H1 (cell line): ENCODE results near the gene SRPX. TPM values are rescaled to one million over a fixed set of nuclear protein-coding genes. Genes with fewer than 3 reads are reported as not detected.

Experiments
- CTCF ChIA-PET: fragments of 300-600 bp; sonication (Branson Sonifier 250); formaldehyde crosslinking; loops from one replicate; lab custom pipeline; 2021; ENCODE audit not compliant: partially characterized antibody; lab: Charles Lee
- POLR2A ChIA-PET: fragments of 300-600 bp; sonication (Branson Sonifier 250); formaldehyde crosslinking; loops from one replicate; lab custom pipeline; 2021; ENCODE audit warnings: inconsistent platforms; ENCODE audit not compliant: partially characterized antibody; lab: Charles Lee
- DNase-seq, 2 experiments: peaks; one replicate each; pipeline versions ENCODE4 v3.0.0 to v3.0.0-alpha.2; 2010 to 2022; ENCODE audit warnings: low spot score in 2 of 2, low read depth in 1 of 2, mixed read lengths in 1 of 2
- FAIRE-seq: peaks from 2 replicates; lab custom pipeline; 2011; peaks lifted over from hg19 to GRCh38; lab: Jason Lieb, UNC
- H2AFZ ChIP-seq: 2 replicates; pipeline ENCODE4 v1.8.1; 2012; ENCODE audit warnings: low read length, inconsistent platforms
- H2AK5ac ChIP-seq: 2 replicates; pipeline ENCODE4 v1.6.1; 2013; ENCODE audit warnings: low read depth, low read length
- H2BK120ac ChIP-seq: replicated peaks from 2 replicates; pipeline ENCODE3; 2013; ENCODE audit warnings: low read depth, low read length, inconsistent platforms
- H2BK12ac ChIP-seq: 2 replicates; pipeline ENCODE4 v1.6.1; 2013; ENCODE audit warnings: low read depth, low read length
- H2BK15ac ChIP-seq: 2 replicates; pipeline ENCODE4 v1.6.1; 2013; ENCODE audit warnings: low read length
- H2BK20ac ChIP-seq: 2 replicates; pipeline ENCODE4 v1.6.1; 2013; ENCODE audit warnings: low read length
- H2BK5ac ChIP-seq: 2 replicates; pipeline ENCODE4 v1.6.1; 2013; ENCODE audit warnings: low read depth, low read length
- H3K14ac ChIP-seq: 2 replicates; pipeline ENCODE4 v1.6.1; 2013; ENCODE audit warnings: inconsistent platforms; ENCODE audit not compliant: insufficient read length
- H3K18ac ChIP-seq: 2 replicates; pipeline ENCODE4 v1.6.1; 2013; ENCODE audit warnings: low read length; ENCODE audit errors: extremely low read depth
- H3K23ac ChIP-seq: 2 replicates; pipeline ENCODE4 v1.6.1; 2013; ENCODE audit warnings: inconsistent platforms; ENCODE audit not compliant: insufficient read length
- H3K23me2 ChIP-seq: 2 replicates; pipeline ENCODE4 v1.6.1; 2013; ENCODE audit warnings: low read depth, low read length
- H3K27ac ChIP-seq: 2 replicates; pipeline ENCODE4 v1.6.1; 2011; ENCODE audit warnings: low read depth, low read length, inconsistent platforms
- H3K27me3 ChIP-seq, 4 experiments: replicated peaks in 1 of 4; 1 replicate in 1 of 4; 2 replicates in 3 of 4; pipeline versions ENCODE4 v1.6.1 to v1.8.1; 2011 to 2013; ENCODE audit warnings: low read length in 3 of 4, mild to moderate bottlenecking in 3 of 4, inconsistent platforms in 2 of 4, mixed read lengths in 2 of 4, moderate library complexity in 1 of 4; ENCODE audit not compliant: control insufficient read depth in 3 of 4, insufficient read depth in 3 of 4; ENCODE audit errors: extremely low read depth in 1 of 4
- H3K36me3 ChIP-seq, 4 experiments: 2 replicates each; pipeline versions ENCODE4 v1.6.1 to v1.8.1; 2011 to 2013; ENCODE audit warnings: mild to moderate bottlenecking in 4 of 4, low read length in 3 of 4, moderate library complexity in 2 of 4, control low read depth in 1 of 4, inconsistent platforms in 1 of 4; ENCODE audit not compliant: insufficient read depth in 4 of 4, control insufficient read depth in 2 of 4
- H3K4ac ChIP-seq: replicated peaks from 2 replicates; pipeline ENCODE3; 2013; ENCODE audit warnings: low read length, low read depth, mixed read lengths, inconsistent platforms; ENCODE audit not compliant: insufficient read length
- H3K4me1 ChIP-seq, 4 experiments: replicated peaks in 1 of 4; 1 replicate in 1 of 4; 2 replicates in 3 of 4; pipeline versions ENCODE4 v1.6.1 to v1.8.1; 2011 to 2013; ENCODE audit warnings: low read length in 3 of 4, inconsistent platforms in 2 of 4, mixed read lengths in 1 of 4; ENCODE audit not compliant: insufficient read depth in 4 of 4, control insufficient read depth in 3 of 4
- H3K4me2 ChIP-seq, 2 experiments: 2 replicates each; pipeline versions ENCODE4 v1.6.1 to v1.8.1; 2011 to 2013; ENCODE audit warnings: low read depth in 2 of 2, low read length in 2 of 2, control low read depth in 1 of 2, inconsistent platforms in 1 of 2, mild to moderate bottlenecking in 1 of 2; ENCODE audit not compliant: insufficient read depth in 1 of 2
- H3K4me3 ChIP-seq, 4 experiments: fragments of 200-600, 300-600 bp in 1 of 4; sonication (generic), shearing (Covaris generic), sonication (Bioruptor Twin) in 1 of 4; 2 replicates each; pipeline versions ENCODE4 v1.5.1 to v1.8.1; 2011 to 2016; ENCODE audit warnings: low read length in 4 of 4, low read depth in 3 of 4, control low read depth in 2 of 4, inconsistent platforms in 2 of 4, mild to moderate bottlenecking in 2 of 4, mixed read lengths in 1 of 4, moderate library complexity in 1 of 4; ENCODE audit not compliant: insufficient read depth in 2 of 4; ENCODE audit errors: extremely low read depth in 1 of 4
- H3K56ac ChIP-seq: replicated peaks from 2 replicates; pipeline ENCODE3; 2013; ENCODE audit warnings: low read depth, mild to moderate bottlenecking, mixed read lengths, low read length, inconsistent platforms; ENCODE audit not compliant: insufficient read length
- H3K79me1 ChIP-seq: 2 replicates; pipeline ENCODE4 v1.6.1; 2013; ENCODE audit warnings: low read depth, low read length, control low read depth
- H3K79me2 ChIP-seq, 2 experiments: 2 replicates each; pipeline versions ENCODE4 v1.6.1 to v1.8.1; 2012 to 2013; ENCODE audit warnings: low read length in 2 of 2, mild to moderate bottlenecking in 2 of 2, inconsistent platforms in 1 of 2; ENCODE audit not compliant: insufficient read depth in 2 of 2, control insufficient read depth in 1 of 2
- H3K9ac ChIP-seq, 4 experiments: replicated peaks in 1 of 4; 1 replicate in 1 of 4; 2 replicates in 3 of 4; pipeline versions ENCODE4 v1.6.1 to v1.8.1; 2011 to 2013; ENCODE audit warnings: low read depth in 3 of 4, low read length in 3 of 4, control low read depth in 2 of 4, mild to moderate bottlenecking in 2 of 4, moderate library complexity in 2 of 4, inconsistent platforms in 1 of 4; ENCODE audit errors: extremely low read depth in 1 of 4
- H3K9me3 ChIP-seq, 2 experiments: 2 replicates each; pipeline versions ENCODE4 v1.6.1 to v1.8.1; 2012 to 2013; ENCODE audit warnings: mild to moderate bottlenecking in 2 of 2, moderate library complexity in 2 of 2, control low read depth in 1 of 2, inconsistent platforms in 1 of 2, low read depth in 1 of 2, low read length in 1 of 2, mixed read lengths in 1 of 2; ENCODE audit not compliant: insufficient read depth in 2 of 2
- H4K20me1 ChIP-seq, 2 experiments: replicated peaks in 1 of 2; 2 replicates each; pipeline versions ENCODE3 to v1.8.1; 2011 to 2013; ENCODE audit warnings: inconsistent platforms in 2 of 2, low read length in 2 of 2, mild to moderate bottlenecking in 1 of 2; ENCODE audit not compliant: insufficient read depth in 2 of 2, control insufficient read depth in 1 of 2
- H4K5ac ChIP-seq: 2 replicates; pipeline ENCODE4 v1.6.1; 2013; ENCODE audit warnings: low read length, low read depth, mixed read lengths, inconsistent platforms; ENCODE audit not compliant: insufficient read length
- H4K8ac ChIP-seq: 2 replicates; pipeline ENCODE4 v1.8.0; 2013; ENCODE audit warnings: mild to moderate bottlenecking, moderate library complexity, low read length, inconsistent platforms; ENCODE audit not compliant: insufficient read depth; ENCODE audit errors: extremely low read depth
- H4K91ac ChIP-seq: replicated peaks from 2 replicates; pipeline ENCODE3; 2013; ENCODE audit warnings: low read length, mixed read lengths, inconsistent platforms; ENCODE audit not compliant: insufficient read length
- ATF3 ChIP-seq: IDR thresholded peaks from 2 replicates; pipeline ENCODE4 v1.6.1; 2011; ENCODE audit warnings: low read depth, mild to moderate bottlenecking, low read length; ENCODE audit not compliant: insufficient read depth
- BRCA1 ChIP-seq: IDR thresholded peaks from 2 replicates; pipeline ENCODE4 v1.6.1; 2012; ENCODE audit warnings: low read depth, low read length, improper control_type of control experiment
- CBX5 ChIP-seq: fragments of 300-800, 300-1000 bp; sonication (generic); IDR thresholded peaks from 2 replicates; pipeline ENCODE4 v1.7.1; 2016; ENCODE audit warnings: antibody characterized with exemption, low read length, low read depth
- E2F6 ChIP-seq: IDR thresholded peaks from 2 replicates; pipeline ENCODE4 v1.6.1; 2012; ENCODE audit warnings: inconsistent platforms
- GTF2F1 ChIP-seq: IDR thresholded peaks from 2 replicates; pipeline ENCODE4 v1.6.1; 2012; ENCODE audit warnings: low read depth, low read length, improper control_type of control experiment, borderline replicate concordance
- HDAC6 ChIP-seq: IDR thresholded peaks from one replicate; pipeline ENCODE4 v1.7.1; 2012; ENCODE audit warnings: low read depth, mild to moderate bottlenecking, inconsistent platforms, low read length, moderate library complexity
- KDM4A ChIP-seq: IDR thresholded peaks from one replicate; pipeline ENCODE4 v1.7.1; 2012; ENCODE audit warnings: low read depth, mild to moderate bottlenecking, moderate library complexity, low read length, inconsistent platforms; ENCODE audit not compliant: severe bottlenecking
- MAFK ChIP-seq: IDR thresholded peaks from 2 replicates; pipeline ENCODE4 v1.6.1; 2012; ENCODE audit warnings: low read depth, mild to moderate bottlenecking, improper control_type of control experiment, low read length
- POU5F1 ChIP-seq: IDR thresholded peaks from 2 replicates; pipeline ENCODE4 v1.6.1; 2011; ENCODE audit warnings: low read depth, mild to moderate bottlenecking, low read length, moderate library complexity
- SIN3A ChIP-seq, 2 experiments: IDR thresholded peaks in 1 of 2; conservative IDR thresholded peaks in 1 of 2; 2 replicates each; pipeline ENCODE4 v1.6.1; 2011 to 2012; ENCODE audit warnings: low read length in 2 of 2, improper control_type of control experiment in 1 of 2, low read depth in 1 of 2, mild to moderate bottlenecking in 1 of 2
- TAF1 ChIP-seq: IDR thresholded peaks from 2 replicates; pipeline ENCODE4 v1.6.1; 2011; ENCODE audit warnings: mild to moderate bottlenecking, low read depth, low read length
- ZNF274 ChIP-seq: IDR thresholded peaks from 2 replicates; pipeline ENCODE4 v1.7.0; 2012; ENCODE audit warnings: low read length, borderline replicate concordance; ENCODE audit errors: extremely low read depth
- polyA plus RNA-seq, 7 experiments: library from polyadenylated mRNA; depleted of rRNA in 3 of 7; stranded (reverse) in 5 of 7; unstranded in 2 of 7; fragments of >200 nt in 5 of 7; fragments of 200-250 nt in 2 of 7; gene quantifications; 1 replicate in 5 of 7; 2 replicates in 1 of 7; 4 replicates in 1 of 7; pipeline versions ENCODE4 v1.2.1 to v1.2.3, GENCODE V29; 2011 to 2013; ENCODE audit warnings: missing spikeins in 2 of 7, mixed read lengths in 2 of 7
- total RNA-seq: library from RNA; stranded (reverse); fragmentation: NEBNext Ultra II Directional; extraction: Animal tissue kit (Norgen Biotek cat#: 25700); gene quantifications from 2 replicates; pipeline ENCODE4 v1.2.1, GENCODE V29; 2021
- TF ChIP-seq, protein P1 (sequence below): IDR thresholded peaks from 2 replicates; pipeline ENCODE4 v1.6.1; 2012; ENCODE audit warnings: low read length, inconsistent platforms

SRPX gene
- total and polyA plus RNA-seq, 2 of the 8 experiments (the other 6 are each of a cell fraction or from before 2014, with no cell fraction given): 7.6 to 10.4 TPM

- no peaks in the 10 kb centered on the region for H3K9me3 ChIP-seq
- no peaks in the 10 kb centered on the region for H3K36me3 ChIP-seq
- H3K27ac ChIP-seq: no peak overlapping the region
- ChIA-PET CTCF (no interaction called here), POLR2A (no interaction called here)
- H4K8ac ChIP-seq: no peak overlapping the region
- no peak overlapping the region for H3K56ac ChIP-seq
- no peaks in the 10 kb centered on the region for H3K79me2 ChIP-seq
- H2BK20ac ChIP-seq: no peak overlapping the region
- no peak overlapping the region for H3K4me2 ChIP-seq
- H3K9ac ChIP-seq: no peak overlapping the region
- FAIRE-seq (no peak), DNase-seq (no peak)
- no peak overlapping the region for H2BK120ac ChIP-seq
- no peak overlapping the region for H2BK5ac ChIP-seq
- H4K20me1 ChIP-seq: no peaks in the 10 kb centered on the region
- no peaks in the 10 kb centered on the region for H3K27me3 ChIP-seq
- H3K23ac ChIP-seq: no peak overlapping the region
- no peak overlapping the region for H4K91ac ChIP-seq
- no peaks in the 10 kb centered on the region for H3K4me1 ChIP-seq
- H2AFZ ChIP-seq: no peak overlapping the region
- H3K79me1 ChIP-seq: no peaks in the 10 kb centered on the region
- no peak overlapping the region for H2AK5ac ChIP-seq
- H2BK12ac ChIP-seq: no peak overlapping the region
- no peak overlapping the region for H3K4ac ChIP-seq
- H2BK15ac ChIP-seq: no peak overlapping the region
- H4K5ac ChIP-seq: no peak overlapping the region
- no peaks in the 10 kb centered on the region for H3K23me2 ChIP-seq
- no peak overlapping the region for H3K14ac ChIP-seq
- no peak overlapping the region for H3K18ac ChIP-seq
- H3K4me3 ChIP-seq: no peak overlapping the region
- TF ChIP-seq ATF3 (no peak), POU5F1 (no peak), MAFK (no peak), SIN3A (conservative IDR thresholded peaks at IDR 0.05 in 1 of 2, IDR thresholded peaks at IDR 0.05 in 1 of 2; ENCODE audit: low read depth in 1 of 2, low read length in 2 of 2) (no peak), BRCA1 (no peak), TAF1 (no peak), GTF2F1 (no peak), E2F6 (no peak), KDM4A (no peak), CBX5 (no peak), ZNF274 (no peak), HDAC6 (no peak)
- TF ChIP-seq, protein P1, sequence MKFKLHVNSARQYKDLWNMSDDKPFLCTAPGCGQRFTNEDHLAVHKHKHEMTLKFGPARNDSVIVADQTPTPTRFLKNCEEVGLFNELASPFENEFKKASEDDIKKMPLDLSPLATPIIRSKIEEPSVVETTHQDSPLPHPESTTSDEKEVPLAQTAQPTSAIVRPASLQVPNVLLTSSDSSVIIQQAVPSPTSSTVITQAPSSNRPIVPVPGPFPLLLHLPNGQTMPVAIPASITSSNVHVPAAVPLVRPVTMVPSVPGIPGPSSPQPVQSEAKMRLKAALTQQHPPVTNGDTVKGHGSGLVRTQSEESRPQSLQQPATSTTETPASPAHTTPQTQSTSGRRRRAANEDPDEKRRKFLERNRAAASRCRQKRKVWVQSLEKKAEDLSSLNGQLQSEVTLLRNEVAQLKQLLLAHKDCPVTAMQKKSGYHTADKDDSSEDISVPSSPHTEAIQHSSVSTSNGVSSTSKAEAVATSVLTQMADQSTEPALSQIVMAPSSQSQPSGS: no peak
Measured at GRCh38 chrX:38129366-38129765, 91.3 kb downstream of the SRPX start.
